ENCODE measurements around the gene ARMC8. TPM values are rescaled to one million over a fixed set of nuclear protein-coding genes. Genes with fewer than 3 reads are reported as not detected.

The ARMC8 gene
- total RNA-seq, 1 donor from 2014 or later = 25.4 TPM

- no peak for DNase-seq (ENCODE audit: missing footprints)
- intact Hi-C loops (cut with DNase I) = no loop called here
- ATAC-seq = no peak
Observed at GRCh38 chr3:138281561-138281960, 94.5 kb downstream of the ARMC8 start.

- ATAC-seq = no peak
- intact Hi-C loops (cut with DNase I) = no loop called here
- no peak for DNase-seq (ENCODE audit: missing footprints)
Observed at GRCh38 chr3:138282836-138283235, 95.7 kb downstream of the ARMC8 start.

GRCh38 chr3:138284079-138284478, 97.0 kb downstream of the ARMC8 start:
- intact Hi-C loops (cut with DNase I) = no loop called here
- DNase-seq (ENCODE audit: missing footprints) (no peak), ATAC-seq (no peak)

GRCh38 chr3:138284957-138285477, 97.9 kb downstream of the ARMC8 start:
- DNase-seq (ENCODE audit: missing footprints) (no peak), ATAC-seq (no peak)
- intact Hi-C loops (cut with DNase I) = no loop called here

- intact Hi-C loops (cut with DNase I) = no loop called here
- DNase-seq (ENCODE audit: missing footprints) = no peak
- ATAC-seq = no peak
Observed at GRCh38 chr3:138289260-138289659, 102.2 kb downstream of the ARMC8 start.

GRCh38 chr3:138289701-138290100, 102.6 kb downstream of the ARMC8 start:
- DNase-seq (ENCODE audit: missing footprints) (no peak), ATAC-seq (no peak)
- intact Hi-C loops (cut with DNase I) = no loop called here

GRCh38 chr3:138296639-138297038, 109.5 kb downstream of the ARMC8 start:
- intact Hi-C loops (cut with DNase I) = no loop called here
- DNase-seq (ENCODE audit: missing footprints) = no peak
- no peak for ATAC-seq

GRCh38 chr3:138297059-138297607, 110.0 kb downstream of the ARMC8 start:
- DNase-seq (ENCODE audit: missing footprints) (no peak), ATAC-seq (no peak)
- intact Hi-C loops (cut with DNase I) = no loop called here

- ATAC-seq (no peak), DNase-seq (ENCODE audit: missing footprints) (no peak)
- intact Hi-C loops (cut with DNase I) = no loop called here
Observed at GRCh38 chr3:138297876-138298275, 110.8 kb downstream of the ARMC8 start.

GRCh38 chr3:138300647-138301046, 113.5 kb downstream of the ARMC8 start:
- no peak for DNase-seq (ENCODE audit: missing footprints)
- intact Hi-C loops (cut with DNase I) = no loop called here
- ATAC-seq = no peak

GRCh38 chr3:138303474-138303873, 116.4 kb downstream of the ARMC8 start:
- no peak for ATAC-seq
- no peak for DNase-seq (ENCODE audit: missing footprints)
- intact Hi-C loops (cut with DNase I) = no loop called here

- intact Hi-C loops (cut with DNase I) = no loop called here
- ATAC-seq = no peak
- DNase-seq (ENCODE audit: missing footprints) = no peak
Observed at GRCh38 chr3:138307899-138308298, 120.8 kb downstream of the ARMC8 start.

- intact Hi-C loops (cut with DNase I) = no loop called here
Observed at GRCh38 chr3:138308783-138309182, 121.7 kb downstream of the ARMC8 start.

GRCh38 chr3:138310494-138310893, 123.4 kb downstream of the ARMC8 start:
- ATAC-seq = no peak
- intact Hi-C loops (cut with DNase I) = no loop called here
- no peak for DNase-seq (ENCODE audit: missing footprints)

More at GRCh38 chr3:138308783-138309182, 121.7 kb downstream of the ARMC8 start:
- ATAC-seq (no peak), DNase-seq (ENCODE audit: missing footprints) (no peak)

- ATAC-seq = no peak
- intact Hi-C loops (cut with DNase I) = no loop called here
Observed at GRCh38 chr3:138314751-138315150, 127.7 kb downstream of the ARMC8 start.

GRCh38 chr3:138317687-138318086, 130.6 kb downstream of the ARMC8 start:
- intact Hi-C loops (cut with DNase I) = no loop called here
- DNase-seq (ENCODE audit: missing footprints) = no peak
- ATAC-seq = no peak

More at GRCh38 chr3:138314751-138315150, 127.7 kb downstream of the ARMC8 start:
- DNase-seq (ENCODE audit: missing footprints) = no peak

GRCh38 chr3:138323971-138324370, 136.9 kb downstream of the ARMC8 start:
- intact Hi-C loops (cut with DNase I) = no loop called here
- DNase-seq (ENCODE audit: missing footprints) (no peak), ATAC-seq (no peak)

- DNase-seq (ENCODE audit: missing footprints) (no peak), ATAC-seq (no peak)
- intact Hi-C loops (cut with DNase I) = no loop called here
Observed at GRCh38 chr3:138325990-138326389, 138.9 kb downstream of the ARMC8 start.

- ATAC-seq (no peak), DNase-seq (ENCODE audit: missing footprints) (no peak)
- intact Hi-C loops (cut with DNase I) = no loop called here
Observed at GRCh38 chr3:138326866-138327595, 139.9 kb downstream of the ARMC8 start.

- intact Hi-C loops (cut with DNase I) = no loop called here
- DNase-seq (ENCODE audit: missing footprints) = no peak
- ATAC-seq = no peak
Observed at GRCh38 chr3:138327831-138328230, 140.7 kb downstream of the ARMC8 start.

All from Right ventricle myocardium inferior (tissue), 1 donor.